EH (cell line): ENCODE measurements around the gene HID1.

Source experiments
- DNase-seq: peaks from one replicate; pipeline ENCODE4 v3.0.0-alpha.2; 2015; ENCODE audit warnings: low read depth

Gene HID1

GRCh38 chr17:75001915-75002843 is 29.6 kb upstream of the HID1 start:
- no peak for DNase-seq

GRCh38 chr17:74999523-74999922 is 27.0 kb upstream of the HID1 start:
- no peak for DNase-seq

- no peak for DNase-seq
These were observed 26.2 kb upstream of the HID1 start for GRCh38 chr17:74998783-74999182.

- DNase-seq: no peak
These were observed 23.3 kb upstream of the HID1 start for GRCh38 chr17:74995847-74996246.

- peak; percentile 65 for DNase-seq
These were observed 21.9 kb upstream of the HID1 start for GRCh38 chr17:74994440-74994839.

- no peak for DNase-seq
These were observed 19.7 kb upstream of the HID1 start for GRCh38 chr17:74992223-74992622.

GRCh38 chr17:74990581-74991105 is 18.1 kb upstream of the HID1 start:
- DNase-seq: no peak

- DNase-seq: peak; percentile 88
These were observed 15.6 kb upstream of the HID1 start for GRCh38 chr17:74987909-74988711.

GRCh38 chr17:74987418-74987908 is 14.9 kb upstream of the HID1 start, which contains the start of gene CDR2L:
CDR2L (plus strand) TSS chr17:74987632; CDS start chr17:74988044, 412 bp downstream.
- DNase-seq: peak; percentile 94

GRCh38 chr17:74986206-74986576 is 13.6 kb upstream of the HID1 start:
- DNase-seq: no peak

- DNase-seq: peak; percentile 13
These were observed 10.2 kb upstream of the HID1 start for GRCh38 chr17:74982663-74983313.

- peak; percentile 70 for DNase-seq
These were observed 9.6 kb upstream of the HID1 start for GRCh38 chr17:74981979-74982662.

GRCh38 chr17:74981318-74981978 is 8.9 kb upstream of the HID1 start:
- DNase-seq: no peak

GRCh38 chr17:74979408-74980146 is 7.0 kb upstream of the HID1 start:
- DNase-seq: no peak

- DNase-seq: no peak
These were observed 5.7 kb upstream of the HID1 start for GRCh38 chr17:74978240-74978639.

GRCh38 chr17:74977802-74978201 is 5.2 kb upstream of the HID1 start:
- no peak for DNase-seq

GRCh38 chr17:74975943-74976342 is 3.4 kb upstream of the HID1 start:
- DNase-seq: no peak

GRCh38 chr17:74972973-74973328 is 392 bp upstream of the HID1 start:
- no peak for DNase-seq

GRCh38 chr17:74971842-74972106 is 785 bp downstream of the HID1 start:
- DNase-seq: no peak

GRCh38 chr17:74971069-74971841 is 1.3 kb downstream of the HID1 start:
- no peak for DNase-seq
